ENCODE measurements around the gene AGO4. TPM values are rescaled to one million over a fixed set of nuclear protein-coding genes. Genes with fewer than 3 reads are reported as not detected.

Gene AGO4
- polyA plus RNA-seq, 2 of the 4 experiments (the other 2 are of a cell fraction), result 3.1 to 4.7 TPM

DNA sequence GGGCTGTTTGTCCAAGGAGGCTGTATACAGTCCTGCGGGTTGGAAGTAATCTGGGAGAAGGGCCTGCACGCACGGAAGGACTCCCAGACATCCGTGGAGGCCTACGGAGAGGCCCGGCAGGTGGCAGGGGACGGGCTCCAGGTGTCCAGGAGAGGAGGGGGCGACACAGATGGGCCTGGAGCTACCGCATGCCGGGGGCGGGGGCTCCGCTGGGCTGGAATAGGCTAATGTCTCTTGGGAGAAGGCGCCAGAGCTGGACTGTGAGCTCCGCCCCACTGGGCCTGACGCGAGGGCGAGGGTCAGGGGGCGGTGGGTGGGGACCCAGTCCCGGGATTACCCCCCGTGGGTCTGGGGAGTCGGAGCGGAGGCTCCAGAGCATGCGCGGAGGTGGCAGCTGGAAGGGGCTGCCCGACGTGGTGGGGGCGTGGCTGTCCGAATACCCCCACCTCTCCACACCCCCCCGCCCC is 75.9 kb downstream of the AGO4 start:
- DNase-seq (ENCODE audit: low read depth in 1 of 2, low spot score in 1 of 2), result peak; percentile 16 to 36
- peak overlapping the region; percentile 92 to 93 for H3K27ac ChIP-seq
- peaks cover 24% of the 10 kb centered on the region; the same call in 2 of the 3 replicates for H3K4me1 ChIP-seq
- POLR2A ChIA-PET, result no interaction called here
- ATAC-seq, result peak; percentile 28 to 49
- CTCF ChIA-PET, result interaction anchor here (0.6 to 3.1 kb wide), 14 partner anchors 9 to 413 kb away, joined by 3 to 25 read pairs (median 4); no protein-coding TSS in a partner anchor
- H3K4me3 ChIP-seq, result peak overlapping the region; percentile 98
- no peak for FAIRE-seq
- no peak for TF ChIP-seq CBX8 (IDR thresholded peaks at IDR 0.05)
- TF ChIP-seq MAFK (IDR thresholded peaks at IDR 0.05; ENCODE audit: partially characterized antibody), result no peak
- no peak for TF ChIP-seq MYC (IDR thresholded peaks at IDR 0.05; ENCODE audit: borderline replicate concordance, low read length)
- H3K9me3 ChIP-seq, result no peaks in the 10 kb centered on the region
- H3K4me2 ChIP-seq, result peak overlapping the region; percentile 69
- no CpG with 5 or more reads among the region's 29 CpGs for WGBS (ENCODE audit: missing lambda C conversion rate)

DNA sequence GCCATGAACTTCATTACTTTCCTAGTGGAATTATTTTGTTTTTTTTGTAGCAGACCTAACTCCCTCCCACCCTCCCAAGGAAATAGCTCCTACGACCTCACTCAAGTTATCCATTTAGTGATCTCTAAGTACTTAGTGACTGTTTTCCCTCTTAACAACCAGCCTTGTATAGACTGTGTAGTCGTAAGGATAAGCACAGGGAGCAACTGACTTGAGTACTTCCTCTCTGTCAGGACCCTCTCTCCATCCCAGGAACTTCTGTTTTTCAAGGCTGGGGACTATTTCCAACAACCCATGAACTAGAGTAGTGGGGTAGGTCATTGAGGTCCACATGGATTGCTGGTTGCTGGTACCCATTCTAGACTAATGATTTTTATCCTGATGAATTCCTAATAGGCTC is 77.1 kb downstream of the AGO4 start:
- DNase-seq (ENCODE audit: low read depth in 1 of 2, low spot score in 1 of 2) (no peak), FAIRE-seq (no peak), ATAC-seq (no peak)
- Histone ChIP-seq H3K4me1 (peaks cover 24% of the 10 kb centered on the region; the same call in 2 of the 3 replicates), H3K4me2 (no peak overlapping the region), H3K4me3 (no peak overlapping the region), H3K9me3 (no peaks in the 10 kb centered on the region), H3K27ac (no peak overlapping the region)
- WGBS (ENCODE audit: missing lambda C conversion rate), result 81% methylated on average over 1 of the region's 2 CpGs
- ChIA-PET CTCF (interaction anchor here (0.7 kb wide), 1 partner anchor 25 kb away, joined by 3 read pairs; no protein-coding TSS in a partner anchor), POLR2A (no interaction called here)
- TF ChIP-seq EHF (CRISPR knock-in tag; IDR thresholded peaks at IDR 0.05), result no peak
- no peak for TF ChIP-seq POLR2AphosphoS2 (conservative IDR thresholded peaks at IDR 0.05; ENCODE audit: low read length)
- no peak for TF ChIP-seq CHD2 (IDR thresholded peaks at IDR 0.05; ENCODE audit: low read length, partially characterized antibody)
- no peak for TF ChIP-seq CBX2 (IDR thresholded peaks at IDR 0.05; ENCODE audit: borderline replicate concordance, low read depth)
- no peak for TF ChIP-seq RAD21 (conservative IDR thresholded peaks at IDR 0.05 in 1 of 2, IDR thresholded peaks at IDR 0.05 in 1 of 2)
- TF ChIP-seq RARB (CRISPR knock-in tag; IDR thresholded peaks at IDR 0.05), result no peak
- TF ChIP-seq SMC3 (IDR thresholded peaks at IDR 0.05), result no peak
- TF ChIP-seq TFCP2L1 (CRISPR knock-in tag; IDR thresholded peaks at IDR 0.05), result no peak
- TF ChIP-seq SREBF2 (IDR thresholded peaks at IDR 0.05), result no peak
- TF ChIP-seq, protein P1, sequence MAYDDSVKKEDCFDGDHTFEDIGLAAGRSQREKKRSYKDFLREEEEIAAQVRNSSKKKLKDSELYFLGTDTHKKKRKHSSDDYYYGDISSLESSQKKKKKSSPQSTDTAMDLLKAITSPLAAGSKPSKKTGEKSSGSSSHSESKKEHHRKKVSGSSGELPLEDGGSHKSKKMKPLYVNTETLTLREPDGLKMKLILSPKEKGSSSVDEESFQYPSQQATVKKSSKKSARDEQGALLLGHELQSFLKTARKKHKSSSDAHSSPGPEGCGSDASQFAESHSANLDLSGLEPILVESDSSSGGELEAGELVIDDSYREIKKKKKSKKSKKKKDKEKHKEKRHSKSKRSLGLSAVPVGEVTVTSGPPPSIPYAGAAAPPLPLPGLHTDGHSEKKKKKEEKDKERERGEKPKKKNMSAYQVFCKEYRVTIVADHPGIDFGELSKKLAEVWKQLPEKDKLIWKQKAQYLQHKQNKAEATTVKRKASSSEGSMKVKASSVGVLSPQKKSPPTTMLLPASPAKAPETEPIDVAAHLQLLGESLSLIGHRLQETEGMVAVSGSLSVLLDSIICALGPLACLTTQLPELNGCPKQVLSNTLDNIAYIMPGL (CRISPR knock-in tag; IDR thresholded peaks at IDR 0.05; ENCODE audit: borderline replicate concordance), result no peak
- no peak for TF ChIP-seq MAFK (IDR thresholded peaks at IDR 0.05; ENCODE audit: partially characterized antibody)
- TF ChIP-seq CBX8 (IDR thresholded peaks at IDR 0.05), result no peak
- TF ChIP-seq HOXB13 (CRISPR knock-in tag; IDR thresholded peaks at IDR 0.05; ENCODE audit: low read depth), result no peak
- no peak for TF ChIP-seq ZFP36 (IDR thresholded peaks at IDR 0.05; ENCODE audit: borderline replicate concordance, partially characterized antibody)
- TF ChIP-seq POLR2A (IDR thresholded peaks at IDR 0.05; ENCODE audit: low read length), result no peak
- no peak for TF ChIP-seq EP300 (IDR thresholded peaks at IDR 0.05)
- no peak for TF ChIP-seq HOXA7 (CRISPR knock-in tag; IDR thresholded peaks at IDR 0.05)
- TF ChIP-seq ZSCAN20 (CRISPR knock-in tag; IDR thresholded peaks at IDR 0.05), result no peak
- TF ChIP-seq JUNB (IDR thresholded peaks at IDR 0.05), result no peak
- TF ChIP-seq, protein P2, sequence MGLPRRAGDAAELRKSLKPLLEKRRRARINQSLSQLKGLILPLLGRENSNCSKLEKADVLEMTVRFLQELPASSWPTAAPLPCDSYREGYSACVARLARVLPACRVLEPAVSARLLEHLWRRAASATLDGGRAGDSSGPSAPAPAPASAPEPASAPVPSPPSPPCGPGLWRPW (IDR thresholded peaks at IDR 0.05), result no peak

DNA sequence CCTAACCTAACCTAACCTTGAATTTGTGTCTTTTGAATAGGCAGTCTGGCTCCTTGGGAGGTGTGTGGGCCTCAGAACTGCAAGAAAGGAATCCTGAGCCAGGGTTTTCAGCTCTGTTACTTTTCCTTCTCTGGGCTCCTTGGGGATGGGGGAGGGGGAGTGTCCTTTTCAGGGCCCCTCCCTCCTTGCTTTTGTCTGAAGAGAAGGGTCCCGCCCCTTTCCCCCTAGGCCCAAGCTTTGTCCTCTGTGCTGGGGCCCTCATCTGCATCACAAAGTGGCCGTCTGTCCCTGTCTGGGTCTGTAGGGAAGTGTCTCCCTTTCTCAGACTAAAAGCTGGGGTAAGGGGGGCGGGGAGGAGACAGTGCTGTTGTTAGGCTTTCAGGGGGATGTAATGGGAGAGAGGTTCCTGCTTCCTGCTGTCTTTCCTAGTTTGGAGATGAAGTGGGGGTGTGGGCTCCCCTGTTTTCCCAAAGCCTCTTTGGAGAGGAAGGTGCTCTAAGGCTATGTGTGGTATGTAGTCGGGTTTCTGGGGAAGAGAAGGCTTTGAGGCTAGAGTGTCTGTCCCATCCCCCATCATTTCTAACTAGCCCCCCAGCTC is 78.2 kb downstream of the AGO4 start:
- TF ChIP-seq POLR2A (IDR thresholded peaks at IDR 0.05; ENCODE audit: low read length) (no peak), ESRRA (IDR thresholded peaks at IDR 0.05; ENCODE audit: borderline replicate concordance, low read length) (no peak), BHLHE40 (IDR thresholded peaks at IDR 0.05; ENCODE audit: low read depth, low read length) (no peak), ZFP36 (IDR thresholded peaks at IDR 0.05; ENCODE audit: borderline replicate concordance, partially characterized antibody) (no peak), RCOR1 (IDR thresholded peaks at IDR 0.05; ENCODE audit: low read depth, low read length) (no peak), ZSCAN20 (CRISPR knock-in tag; IDR thresholded peaks at IDR 0.05) (no peak), FOXS1 (CRISPR knock-in tag; IDR thresholded peaks at IDR 0.05) (no peak), RARB (CRISPR knock-in tag; IDR thresholded peaks at IDR 0.05) (no peak), PHF8 (IDR thresholded peaks at IDR 0.05; ENCODE audit: borderline replicate concordance, low read depth) (no peak), EHMT2 (IDR thresholded peaks at IDR 0.05; ENCODE audit: low read depth) (no peak)
- TF ChIP-seq, protein P3, sequence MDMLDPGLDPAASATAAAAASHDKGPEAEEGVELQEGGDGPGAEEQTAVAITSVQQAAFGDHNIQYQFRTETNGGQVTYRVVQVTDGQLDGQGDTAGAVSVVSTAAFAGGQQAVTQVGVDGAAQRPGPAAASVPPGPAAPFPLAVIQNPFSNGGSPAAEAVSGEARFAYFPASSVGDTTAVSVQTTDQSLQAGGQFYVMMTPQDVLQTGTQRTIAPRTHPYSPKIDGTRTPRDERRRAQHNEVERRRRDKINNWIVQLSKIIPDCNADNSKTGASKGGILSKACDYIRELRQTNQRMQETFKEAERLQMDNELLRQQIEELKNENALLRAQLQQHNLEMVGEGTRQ (IDR thresholded peaks at IDR 0.05), result no peak
- TF ChIP-seq, protein P1 (CRISPR knock-in tag; IDR thresholded peaks at IDR 0.05; ENCODE audit: borderline replicate concordance), result no peak
- TF ChIP-seq, protein P4, sequence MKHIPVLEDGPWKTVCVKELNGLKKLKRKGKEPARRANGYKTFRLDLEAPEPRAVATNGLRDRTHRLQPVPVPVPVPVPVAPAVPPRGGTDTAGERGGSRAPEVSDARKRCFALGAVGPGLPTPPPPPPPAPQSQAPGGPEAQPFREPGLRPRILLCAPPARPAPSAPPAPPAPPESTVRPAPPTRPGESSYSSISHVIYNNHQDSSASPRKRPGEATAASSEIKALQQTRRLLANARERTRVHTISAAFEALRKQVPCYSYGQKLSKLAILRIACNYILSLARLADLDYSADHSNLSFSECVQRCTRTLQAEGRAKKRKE (CRISPR knock-in tag; IDR thresholded peaks at IDR 0.05; ENCODE audit: low read depth), result no peak
- Histone ChIP-seq H3K4me1 (peaks cover 24% of the 10 kb centered on the region; the same call in 2 of the 3 replicates), H3K27ac (no peak overlapping the region), H3K4me2 (peak overlapping the region; percentile 21; the same call in 1 of the 3 replicates), H3K9me3 (no peaks in the 10 kb centered on the region), H3K4me3 (no peak overlapping the region)
- 84% methylated on average over 2 of the region's 4 CpGs for WGBS (ENCODE audit: missing lambda C conversion rate)
- ATAC-seq (no peak), DNase-seq (ENCODE audit: low read depth in 1 of 2, low spot score in 1 of 2) (no peak), FAIRE-seq (no peak)
- POLR2A ChIA-PET, result no interaction called here
- CTCF ChIA-PET, result interaction anchor here (0.6 kb wide), 1 partner anchor 103 kb away, joined by 3 read pairs; no protein-coding TSS in a partner anchor

All from A549 (cell line).